ENCODE data around the gene ADAM8.

GRCh38 chr10:133249094-133249780 is 27.4 kb downstream of the ADAM8 start:
- TF ChIP-seq EP300 (IDR thresholded peaks at IDR 0.05): no peak
- no peak for TF ChIP-seq CTCF (IDR thresholded peaks at IDR 0.05)
- TF ChIP-seq POLR2A (IDR thresholded peaks at IDR 0.05): no peak
